Peyer's patch (tissue), 4 donors: ENCODE data around the gene PLCH2.
"Not testable (repeated sequence)": the region's sequence is repeated elsewhere in the genome, so short reads cannot be mapped to it uniquely, and the experiment has no call there.

Experiments
- POLR2A ChIP-seq, 2 donors: fragments of 450-650 bp; IDR thresholded peaks; one replicate each; pipeline ENCODE4 v1.5.1; 2017; ENCODE audit warnings: antibody characterized with exemption in 2 of 2, mild to moderate bottlenecking in 2 of 2, moderate library complexity in 2 of 2
- TF ChIP-seq, protein P1 (sequence below), 6 experiments: fragments of 450-650 bp in 4 of 6; fragments of 200-600 bp in 2 of 6; sonication (generic) in 1 of 6; IDR thresholded peaks; one replicate each; pipeline ENCODE4 v1.5.1; 2017 to 2019; ENCODE audit warnings: antibody characterized with exemption in 6 of 6, mild to moderate bottlenecking in 3 of 6, moderate library complexity in 1 of 6

DNA sequence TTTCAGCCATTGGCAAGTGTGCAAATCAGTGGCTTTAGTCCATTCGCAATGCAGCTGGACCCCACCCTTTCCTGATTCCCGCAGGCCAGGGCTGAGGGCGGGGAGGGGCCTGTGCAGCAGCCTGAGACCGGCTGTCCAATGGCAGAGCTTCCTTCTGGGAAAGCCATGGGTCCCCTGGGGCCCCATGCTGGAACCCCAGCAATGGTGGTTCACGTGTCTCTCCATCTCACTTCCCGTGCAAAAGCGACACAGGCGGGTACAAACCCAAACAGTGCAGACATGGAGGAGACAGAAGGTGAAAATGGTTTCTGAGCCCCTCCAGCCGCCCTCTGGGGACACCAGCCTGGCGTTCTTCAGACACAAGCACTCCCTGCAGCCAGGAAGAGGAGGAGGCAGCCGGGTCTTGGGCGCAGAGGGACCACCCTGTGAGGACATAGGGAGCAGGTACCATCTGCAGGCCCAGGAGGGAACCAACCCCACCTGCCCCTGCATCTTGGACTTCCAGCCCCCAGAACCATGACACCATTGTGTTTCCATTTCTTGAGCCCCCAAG, 74.3 kb downstream of the PLCH2 start:
- TF ChIP-seq, protein P1, sequence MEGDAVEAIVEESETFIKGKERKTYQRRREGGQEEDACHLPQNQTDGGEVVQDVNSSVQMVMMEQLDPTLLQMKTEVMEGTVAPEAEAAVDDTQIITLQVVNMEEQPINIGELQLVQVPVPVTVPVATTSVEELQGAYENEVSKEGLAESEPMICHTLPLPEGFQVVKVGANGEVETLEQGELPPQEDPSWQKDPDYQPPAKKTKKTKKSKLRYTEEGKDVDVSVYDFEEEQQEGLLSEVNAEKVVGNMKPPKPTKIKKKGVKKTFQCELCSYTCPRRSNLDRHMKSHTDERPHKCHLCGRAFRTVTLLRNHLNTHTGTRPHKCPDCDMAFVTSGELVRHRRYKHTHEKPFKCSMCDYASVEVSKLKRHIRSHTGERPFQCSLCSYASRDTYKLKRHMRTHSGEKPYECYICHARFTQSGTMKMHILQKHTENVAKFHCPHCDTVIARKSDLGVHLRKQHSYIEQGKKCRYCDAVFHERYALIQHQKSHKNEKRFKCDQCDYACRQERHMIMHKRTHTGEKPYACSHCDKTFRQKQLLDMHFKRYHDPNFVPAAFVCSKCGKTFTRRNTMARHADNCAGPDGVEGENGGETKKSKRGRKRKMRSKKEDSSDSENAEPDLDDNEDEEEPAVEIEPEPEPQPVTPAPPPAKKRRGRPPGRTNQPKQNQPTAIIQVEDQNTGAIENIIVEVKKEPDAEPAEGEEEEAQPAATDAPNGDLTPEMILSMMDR (IDR thresholded peaks at IDR 0.05): not testable (repeated sequence)
- TF ChIP-seq POLR2A (IDR thresholded peaks at IDR 0.05): not testable (repeated sequence)
